Mononuclear cell (primary cell): ENCODE measurements around the gene OR1I1. TPM values are rescaled to one million over a fixed set of nuclear protein-coding genes. Genes with fewer than 3 reads are reported as not detected.
"Not testable (repeated sequence)": the region's sequence is repeated elsewhere in the genome, so short reads cannot be mapped to it uniquely, and the experiment has no call there.

Experiments
- H3K27me3 ChIP-seq: 2 replicates; pipeline ENCODE4 v1.6.0; 2011; ENCODE audit warnings: low read length, control low read depth; ENCODE audit not compliant: insufficient read depth
- H3K4me1 ChIP-seq: 2 replicates; pipeline ENCODE4 v1.5.1; 2011; ENCODE audit warnings: mild to moderate bottlenecking, low read length, control low read depth; ENCODE audit not compliant: insufficient read depth
- H3K4me3 ChIP-seq: 2 replicates; pipeline ENCODE4 v1.5.1; 2011; ENCODE audit warnings: mild to moderate bottlenecking, low read length, moderate library complexity
- H3K9me3 ChIP-seq: 2 replicates; pipeline ENCODE4 v1.5.1; 2011; ENCODE audit warnings: low read depth, mild to moderate bottlenecking, control low read depth, low read length
- total RNA-seq: library from RNA; depleted of rRNA; stranded (reverse); fragments of >200 nt; gene quantifications from one replicate; pipeline ENCODE4 v1.2.3, GENCODE V29; 2012

Gene OR1I1, protein sequence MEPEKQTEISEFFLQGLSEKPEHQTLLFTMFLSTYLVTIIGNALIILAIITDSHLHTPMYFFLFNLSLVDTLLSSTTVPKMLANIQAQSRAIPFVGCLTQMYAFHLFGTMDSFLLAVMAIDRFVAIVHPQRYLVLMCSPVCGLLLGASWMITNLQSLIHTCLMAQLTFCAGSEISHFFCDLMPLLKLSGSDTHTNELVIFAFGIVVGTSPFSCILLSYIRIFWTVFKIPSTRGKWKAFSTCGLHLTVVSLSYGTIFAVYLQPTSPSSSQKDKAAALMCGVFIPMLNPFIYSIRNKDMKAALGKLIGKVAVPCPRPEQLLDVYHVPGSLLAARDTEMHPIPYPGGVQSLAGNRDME
- not detected for total RNA-seq

DNA sequence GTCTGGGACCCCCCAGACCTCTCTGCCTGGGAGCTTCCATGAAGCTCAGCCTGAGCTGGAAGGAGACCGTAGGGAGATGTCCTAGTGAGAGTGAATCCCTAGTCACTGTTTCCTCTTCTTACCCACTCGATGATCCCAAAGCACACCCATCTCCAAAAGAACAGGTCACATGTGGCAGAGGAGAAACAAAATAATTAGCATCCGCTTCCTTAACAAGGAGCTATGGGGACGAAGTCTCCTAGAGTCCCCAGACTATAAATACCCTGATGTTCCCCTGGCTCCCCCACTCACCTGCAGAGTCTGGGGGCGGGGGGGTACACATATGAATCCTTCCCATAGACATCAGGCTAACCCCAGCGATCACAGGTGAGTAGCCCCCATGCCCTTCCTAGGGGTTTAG, at the start of gene OR1I1:
Gene OR1I1, plus strand, starts transcription at position 301 of the 400 bp plus-strand sequence. CDS start 4,855 bp downstream, outside the sequence.
- H3K4me1 ChIP-seq = no peaks in the 10 kb centered on the region
- H3K4me3 ChIP-seq = no peak within 1 kb of the TSS
- no peaks in the 10 kb centered on the region for H3K9me3 ChIP-seq
- H3K27me3 ChIP-seq = no peaks in the 10 kb centered on the region

GRCh38 chr19:15035795-15036311, 46.2 kb upstream of the OR1I1 start:
- H3K4me1 ChIP-seq = no peaks in the 10 kb centered on the region
- no peak overlapping the region for H3K4me3 ChIP-seq
- no peaks in the 10 kb centered on the region for H3K9me3 ChIP-seq

DNA sequence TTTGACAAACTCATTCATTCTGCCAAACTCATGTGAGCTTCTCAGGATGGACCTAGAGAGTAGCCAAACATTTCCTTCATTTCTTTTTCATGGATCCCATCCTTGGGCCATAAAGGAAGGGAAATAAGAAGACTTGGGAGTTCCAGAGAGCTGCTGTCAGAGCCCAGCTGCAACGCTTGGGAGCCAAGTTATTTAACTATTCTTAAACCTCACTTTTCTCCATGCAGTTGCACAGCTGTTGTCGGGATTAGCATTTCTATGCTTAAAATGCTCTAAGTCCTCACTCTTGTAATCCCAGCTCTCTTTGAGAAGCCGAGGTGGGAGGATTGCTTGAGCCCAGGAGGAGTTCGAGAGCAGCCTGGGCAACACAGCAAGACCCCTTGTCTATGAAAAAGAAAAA, 44.4 kb upstream of the OR1I1 start:
- no peak overlapping the region for H3K4me3 ChIP-seq
- H3K4me1 ChIP-seq = no peaks in the 10 kb centered on the region
- no peaks in the 10 kb centered on the region for H3K9me3 ChIP-seq
- H3K27me3 ChIP-seq = no peaks in the 10 kb centered on the region

More at GRCh38 chr19:15035795-15036311, 46.2 kb upstream of the OR1I1 start:
- H3K27me3 ChIP-seq = no peaks in the 10 kb centered on the region

GRCh38 chr19:15038294-15038693, 43.7 kb upstream of the OR1I1 start:
- H3K4me1 ChIP-seq = no peaks in the 10 kb centered on the region
- H3K9me3 ChIP-seq = no peaks in the 10 kb centered on the region
- H3K4me3 ChIP-seq = no peak overlapping the region
- no peaks in the 10 kb centered on the region for H3K27me3 ChIP-seq

DNA sequence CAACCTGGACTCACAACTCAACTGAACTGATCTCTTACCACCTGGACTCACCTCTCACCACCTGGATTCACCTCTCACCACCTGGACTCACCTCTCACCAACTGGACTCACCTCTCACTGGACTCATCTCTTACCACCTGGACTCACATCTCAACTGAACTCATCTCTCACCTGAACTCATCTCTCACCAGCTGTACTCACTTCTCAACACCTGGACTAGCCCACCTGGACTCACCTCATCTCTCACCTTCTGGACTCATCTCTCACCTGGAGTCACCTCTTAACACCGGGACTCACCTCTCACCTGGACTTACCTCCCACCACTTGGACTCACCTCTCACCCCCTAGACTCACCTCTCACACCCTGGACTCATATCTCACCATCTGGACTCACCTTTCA, 40.0 kb upstream of the OR1I1 start:
- H3K27me3 ChIP-seq = peaks cover 4% of the 10 kb centered on the region
- no peaks in the 10 kb centered on the region for H3K9me3 ChIP-seq
- H3K4me3 ChIP-seq = no peak overlapping the region
- no peaks in the 10 kb centered on the region for H3K4me1 ChIP-seq

DNA sequence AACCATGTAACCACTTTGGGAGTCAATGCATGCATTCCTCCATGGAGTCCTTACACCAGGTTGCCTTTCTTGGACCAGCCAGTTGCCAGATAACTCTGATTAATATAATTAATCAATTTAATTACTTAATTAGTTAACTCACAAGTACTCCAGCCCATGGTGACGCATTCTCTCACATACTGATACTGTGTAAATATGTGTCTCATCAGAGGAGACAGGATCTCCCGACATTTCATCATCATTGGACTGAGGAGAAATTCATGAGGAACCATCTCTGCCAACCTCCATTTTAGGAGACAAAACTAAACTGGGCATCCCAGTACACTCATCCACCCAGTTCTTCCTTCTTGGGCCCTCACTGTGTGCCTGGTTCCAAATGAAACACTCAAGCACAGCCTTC, 39.2 kb upstream of the OR1I1 start:
- no peaks in the 10 kb centered on the region for H3K9me3 ChIP-seq

DNA sequence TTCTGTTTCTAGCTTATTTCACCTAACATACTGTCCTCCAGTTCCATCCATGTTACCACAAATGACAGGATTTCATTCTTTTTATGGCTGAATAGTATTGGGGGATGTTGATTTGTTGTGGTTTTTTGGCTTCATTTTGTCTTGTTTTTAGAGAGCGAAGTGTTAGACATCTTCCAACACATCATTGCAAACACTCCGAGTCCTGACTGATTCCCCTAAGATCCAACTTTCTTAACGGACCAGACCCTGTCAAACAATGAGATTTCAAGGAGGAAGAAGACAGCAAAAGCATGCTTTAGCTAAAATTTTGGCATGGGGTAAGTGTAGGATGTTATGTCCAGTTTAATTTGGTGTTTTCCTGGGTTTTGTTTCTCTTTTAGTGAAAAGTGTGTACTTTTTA, 36.5 kb upstream of the OR1I1 start:
- H3K4me3 ChIP-seq = no peak overlapping the region
- peaks cover 4% of the 10 kb centered on the region for H3K27me3 ChIP-seq
- no peaks in the 10 kb centered on the region for H3K9me3 ChIP-seq
- H3K4me1 ChIP-seq = no peaks in the 10 kb centered on the region

More for the DNA sequence above, 39.2 kb upstream of the OR1I1 start:
- Histone ChIP-seq H3K4me1 (no peaks in the 10 kb centered on the region), H3K27me3 (peaks cover 4% of the 10 kb centered on the region), H3K4me3 (no peak overlapping the region)

DNA sequence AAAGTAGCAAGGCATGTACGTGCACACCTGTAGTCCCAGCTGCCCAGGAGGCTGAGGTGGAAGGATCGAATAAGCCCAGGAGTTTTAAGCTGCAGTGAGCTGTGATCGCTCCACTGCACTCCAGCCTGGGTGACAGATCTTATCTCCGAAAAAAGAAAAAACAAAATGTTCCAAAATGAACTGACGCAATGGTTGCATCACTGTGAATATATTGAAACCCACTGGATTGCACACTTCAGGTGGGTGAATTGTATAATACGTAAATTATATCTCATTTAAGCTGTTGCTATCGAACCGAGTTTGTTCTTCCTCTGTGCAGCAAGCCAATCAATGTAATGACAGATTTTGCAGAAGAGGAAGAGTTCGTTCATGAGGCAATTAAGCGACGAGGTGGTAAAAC, 34.3 kb upstream of the OR1I1 start:
- H3K4me1 ChIP-seq = no peaks in the 10 kb centered on the region
- peaks cover 4% of the 10 kb centered on the region for H3K27me3 ChIP-seq
- no peak overlapping the region for H3K4me3 ChIP-seq
- no peaks in the 10 kb centered on the region for H3K9me3 ChIP-seq

- H3K4me1 ChIP-seq = no peaks in the 10 kb centered on the region
- H3K4me3 ChIP-seq = no peak overlapping the region
- peaks cover 4% of the 10 kb centered on the region for H3K27me3 ChIP-seq
- no peaks in the 10 kb centered on the region for H3K9me3 ChIP-seq
Observed at GRCh38 chr19:15048128-15048527, 33.9 kb upstream of the OR1I1 start.

DNA sequence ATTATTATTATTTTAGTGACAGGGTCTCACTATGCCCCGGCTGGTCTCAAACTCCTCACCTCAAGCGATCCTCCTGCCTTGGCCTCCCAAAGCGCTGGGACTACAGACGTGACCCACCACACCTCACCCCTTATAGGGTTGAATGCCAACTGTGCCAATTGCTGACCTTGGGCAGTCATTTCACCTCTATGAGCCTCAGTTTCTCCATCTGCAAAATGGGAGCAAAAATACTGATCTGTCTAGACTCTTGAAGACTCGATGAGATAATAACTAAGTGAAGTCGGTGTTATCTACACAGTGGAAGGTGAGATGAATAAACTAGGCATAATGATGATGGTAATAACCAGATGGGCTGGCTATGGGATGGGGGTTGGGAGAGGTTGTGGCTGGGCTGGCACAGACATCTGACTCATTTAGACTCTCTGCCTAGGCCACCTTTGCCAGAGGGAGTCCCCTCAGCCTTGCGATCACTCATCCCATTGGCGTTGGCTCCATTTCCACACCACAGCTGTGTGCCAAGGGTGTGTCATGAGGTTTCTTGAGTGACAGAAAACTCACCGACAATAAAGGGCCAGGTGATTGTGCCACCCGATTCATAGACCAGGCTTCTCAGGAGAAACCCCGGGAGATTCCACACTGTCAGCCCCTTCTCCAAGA, 33.0 kb upstream of the OR1I1 start, which contains the start of gene CASP14:
Gene CASP14, plus strand, starts transcription at position 596 of the 657 bp plus-strand sequence. CDS start 2,772 bp downstream, outside the sequence.
- H3K9me3 ChIP-seq = no peaks in the 10 kb centered on the region
- H3K4me1 ChIP-seq = no peaks in the 10 kb centered on the region
- no peak within 1 kb of the TSS for H3K4me3 ChIP-seq
- peaks cover 4% of the 10 kb centered on the region for H3K27me3 ChIP-seq

DNA sequence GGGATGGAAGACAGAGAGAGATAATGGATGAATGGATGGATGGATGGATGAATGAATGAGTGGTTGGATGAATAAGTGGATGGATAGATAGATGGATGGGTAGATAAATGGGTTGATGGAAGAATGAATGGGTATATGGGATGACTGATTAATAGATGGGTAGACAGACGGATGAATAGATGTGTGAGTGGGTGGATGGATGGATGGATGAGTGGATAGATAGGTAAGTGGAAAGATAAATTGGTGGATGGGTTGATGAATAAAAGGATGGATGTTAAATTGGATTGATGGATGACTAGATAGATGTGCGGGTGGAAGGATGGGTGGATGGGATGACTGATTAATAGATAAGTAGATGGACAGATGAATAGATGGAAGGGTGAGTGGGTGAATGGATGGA, 31.4 kb upstream of the OR1I1 start:
- no peaks in the 10 kb centered on the region for H3K4me1 ChIP-seq
- no peaks in the 10 kb centered on the region for H3K9me3 ChIP-seq
- H3K4me3 ChIP-seq = no peak overlapping the region

GRCh38 chr19:15062036-15062435, 20.0 kb upstream of the OR1I1 start:
- Histone ChIP-seq H3K4me3 (no peak overlapping the region), H3K9me3 (no peaks in the 10 kb centered on the region), H3K27me3 (no peaks in the 10 kb centered on the region), H3K4me1 (no peaks in the 10 kb centered on the region)

More for the DNA sequence above, 31.4 kb upstream of the OR1I1 start:
- peaks cover 4% of the 10 kb centered on the region for H3K27me3 ChIP-seq

DNA sequence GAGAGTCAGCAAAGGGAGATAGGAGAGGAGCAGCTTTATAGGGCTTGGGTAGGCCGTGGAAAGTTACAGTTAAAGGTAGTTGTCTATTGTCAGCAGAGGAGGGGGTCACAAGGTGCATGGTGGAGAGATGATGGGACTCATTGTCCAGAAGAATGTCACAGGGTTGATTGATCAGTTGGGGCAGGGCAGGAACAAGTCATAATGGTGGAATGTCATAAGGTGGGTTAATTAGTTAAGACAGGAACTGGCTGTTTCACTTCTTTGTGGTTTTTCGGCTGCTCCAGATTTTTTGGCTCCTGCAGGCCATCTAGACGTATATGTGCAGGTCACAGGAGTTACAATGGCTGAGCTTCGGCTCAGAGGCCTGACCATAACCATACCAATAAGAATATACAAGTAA, 11.6 kb upstream of the OR1I1 start:
- H3K4me3 ChIP-seq, H3K27me3 ChIP-seq, H3K4me1 ChIP-seq, H3K9me3 ChIP-seq: not testable (repeated sequence)

DNA sequence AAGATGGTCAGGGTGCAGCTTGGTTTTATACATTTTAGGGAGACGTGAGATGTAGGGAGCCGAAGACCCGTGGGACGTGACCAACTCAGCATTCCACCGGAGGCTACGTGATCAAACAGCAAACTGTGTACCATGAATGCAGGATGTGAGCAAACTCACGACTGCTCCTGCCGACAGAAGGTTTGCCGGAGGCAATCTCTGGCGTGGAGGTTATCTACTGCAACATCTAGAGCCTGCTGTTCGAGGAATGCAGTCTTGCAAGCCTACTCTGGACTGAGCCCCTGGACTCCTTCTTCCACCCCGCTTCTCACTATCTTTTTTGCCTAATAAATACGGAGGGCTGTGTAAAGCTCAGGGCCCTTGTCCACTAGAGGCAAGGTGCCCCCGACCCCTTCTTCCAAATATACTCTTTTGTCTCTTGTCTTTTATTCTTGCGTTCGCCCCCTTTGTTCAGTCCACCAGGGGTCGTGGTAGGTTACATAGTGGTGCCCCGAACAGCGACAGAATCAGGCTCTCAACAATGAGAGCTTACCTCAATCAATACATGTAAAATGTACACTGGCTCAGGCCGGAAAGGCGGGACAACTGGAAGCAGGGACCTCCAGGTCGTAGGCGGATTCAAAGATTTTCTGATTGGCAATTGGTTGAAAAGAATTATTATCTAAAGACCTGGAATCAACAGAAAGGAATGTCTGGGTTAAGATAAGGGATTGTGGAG, 8.9 kb upstream of the OR1I1 start:
- no peak overlapping the region for H3K4me3 ChIP-seq
- no peaks in the 10 kb centered on the region for H3K4me1 ChIP-seq
- no peaks in the 10 kb centered on the region for H3K27me3 ChIP-seq
- H3K9me3 ChIP-seq = no peaks in the 10 kb centered on the region

- Histone ChIP-seq H3K4me1 (no peaks in the 10 kb centered on the region), H3K9me3 (no peaks in the 10 kb centered on the region), H3K27me3 (no peaks in the 10 kb centered on the region), H3K4me3 (no peak overlapping the region)
Observed at GRCh38 chr19:15074371-15074770, 7.6 kb upstream of the OR1I1 start.
